GM12878 (cell line): ENCODE results near the gene SLC1A1. TPM values are rescaled to one million over a fixed set of nuclear protein-coding genes. Genes with fewer than 3 reads are reported as not detected.

Experiments
- BRCA1 ChIP-seq: IDR thresholded peaks from 2 replicates; pipeline ENCODE4 v1.6.1; 2011; ENCODE audit warnings: low read depth, low read length, improper control_type of control experiment
- CBX5 ChIP-seq: sonication (generic); IDR thresholded peaks from 2 replicates; pipeline ENCODE4 v1.6.1; 2016; ENCODE audit warnings: low read depth, moderate library complexity, mild to moderate bottlenecking, inconsistent platforms
- E2F8 ChIP-seq: fragments of 450-650 bp; IDR thresholded peaks from 2 replicates; pipeline ENCODE4 v1.6.1; 2018; ENCODE audit warnings: mild to moderate bottlenecking, low read depth, moderate library complexity; ENCODE audit not compliant: partially characterized antibody
- EGR1 ChIP-seq, 2 experiments: IDR thresholded peaks; 1 replicate in 1 of 2; 2 replicates in 1 of 2; pipeline ENCODE4 v1.6.1; 2011 to 2012; ENCODE audit warnings: low read depth in 2 of 2, low read length in 2 of 2, borderline replicate concordance in 1 of 2, mild to moderate bottlenecking in 1 of 2, moderate library complexity in 1 of 2
- IKZF1 ChIP-seq: fragments of 450-650 bp; conservative IDR thresholded peaks from 2 replicates; pipeline ENCODE4 v1.6.1; 2017; ENCODE audit warnings: antibody characterized with exemption, mild to moderate bottlenecking
- KDM1A ChIP-seq: fragments of 200-600 bp; sonication (generic); IDR thresholded peaks from 2 replicates; pipeline ENCODE4 v1.6.1; 2016; ENCODE audit warnings: borderline replicate concordance
- KLF5 ChIP-seq: fragments of 450-650 bp; IDR thresholded peaks from 2 replicates; pipeline ENCODE4 v1.6.1; 2014; ENCODE audit warnings: mild to moderate bottlenecking; ENCODE audit not compliant: partially characterized antibody
- NFYB ChIP-seq: IDR thresholded peaks from 2 replicates; pipeline ENCODE4 v1.6.1; 2011; ENCODE audit warnings: low read depth, mild to moderate bottlenecking, low read length, improper control_type of control experiment, moderate library complexity; ENCODE audit not compliant: insufficient read depth
- NR2C1 ChIP-seq: fragments of 450-650 bp; IDR thresholded peaks from 2 replicates; pipeline ENCODE4 v1.6.1; 2017; ENCODE audit warnings: antibody characterized with exemption, mild to moderate bottlenecking, moderate library complexity
- NR2C2 ChIP-seq: IDR thresholded peaks from 2 replicates; pipeline ENCODE4 v1.6.1; 2011; ENCODE audit warnings: borderline replicate concordance, low read depth; ENCODE audit not compliant: control insufficient read depth, insufficient read length
- PAX5 ChIP-seq: IDR thresholded peaks from 2 replicates; pipeline ENCODE4 v1.6.1; 2011; ENCODE audit warnings: low read depth, low read length, borderline replicate concordance
- PKNOX1 ChIP-seq: fragments of 450-650 bp; IDR thresholded peaks from 2 replicates; pipeline ENCODE4 v1.6.1; 2016; ENCODE audit warnings: mild to moderate bottlenecking
- POLR2AphosphoS5 ChIP-seq: IDR thresholded peaks from 2 replicates; pipeline ENCODE4 v1.6.1; 2011; ENCODE audit warnings: mild to moderate bottlenecking, low read length, inconsistent platforms
- RB1 ChIP-seq: fragments of 450-650 bp; formaldehyde crosslinking; IDR thresholded peaks from 2 replicates; pipeline ENCODE4 v1.6.1; 2017; ENCODE audit warnings: mild to moderate bottlenecking, borderline replicate concordance
- SKIL ChIP-seq: fragments of 450-650 bp; IDR thresholded peaks from 2 replicates; pipeline ENCODE4 v1.6.1; 2017; ENCODE audit warnings: mild to moderate bottlenecking, low read depth, inconsistent platforms; ENCODE audit not compliant: poor library complexity, severe bottlenecking
- SMC3 ChIP-seq: IDR thresholded peaks from 2 replicates; pipeline ENCODE4 v1.6.1; 2011; ENCODE audit warnings: low read length, improper control_type of control experiment, borderline replicate concordance
- ZBTB4 ChIP-seq: fragments of 450-650 bp; formaldehyde crosslinking; IDR thresholded peaks from 2 replicates; pipeline ENCODE4 v1.4.0; 2022; ENCODE audit warnings: mild to moderate bottlenecking, moderate library complexity
- polyA plus RNA-seq, 11 experiments: library from polyadenylated mRNA; depleted of rRNA in 4 of 11; unstranded in 6 of 11; stranded (reverse) in 5 of 11; fragments of >200 nt; fragmentation: Nextera tagmentation in 4 of 11; fragmentation: Illumina TruSeq in 1 of 11; extraction: Ambion mirVana in 4 of 11; extraction: Trizol in 1 of 11; gene quantifications; 1 replicate in 1 of 11; 2 replicates in 10 of 11; pipeline versions ENCODE4 v1.2.1 to v1.2.3, GENCODE V29; 2011 to 2016; ENCODE audit warnings: inconsistent platforms in 2 of 11, missing spikeins in 2 of 11, low read depth in 1 of 11
- total RNA-seq, 4 experiments: library from RNA; depleted of rRNA in 3 of 4; stranded (reverse); fragments of >200 nt in 3 of 4; fragmentation: Illumina TruSeq in 1 of 4; extraction: Trizol in 1 of 4; gene quantifications; 2 replicates each; pipeline versions ENCODE4 v1.2.1 to v1.2.3, GENCODE V29; 2013 to 2021
- TF ChIP-seq, protein P1 (sequence below): IDR thresholded peaks from 2 replicates; pipeline ENCODE4 v1.6.1; 2012; ENCODE audit warnings: low read depth, low read length, improper control_type of control experiment

The SLC1A1 gene
- total and polyA plus RNA-seq, 10 of the 15 experiments (the other 5 are each of a cell fraction or from before 2014, with no cell fraction given) = 4.2 to 24.9 (median 18.3) TPM

DNA sequence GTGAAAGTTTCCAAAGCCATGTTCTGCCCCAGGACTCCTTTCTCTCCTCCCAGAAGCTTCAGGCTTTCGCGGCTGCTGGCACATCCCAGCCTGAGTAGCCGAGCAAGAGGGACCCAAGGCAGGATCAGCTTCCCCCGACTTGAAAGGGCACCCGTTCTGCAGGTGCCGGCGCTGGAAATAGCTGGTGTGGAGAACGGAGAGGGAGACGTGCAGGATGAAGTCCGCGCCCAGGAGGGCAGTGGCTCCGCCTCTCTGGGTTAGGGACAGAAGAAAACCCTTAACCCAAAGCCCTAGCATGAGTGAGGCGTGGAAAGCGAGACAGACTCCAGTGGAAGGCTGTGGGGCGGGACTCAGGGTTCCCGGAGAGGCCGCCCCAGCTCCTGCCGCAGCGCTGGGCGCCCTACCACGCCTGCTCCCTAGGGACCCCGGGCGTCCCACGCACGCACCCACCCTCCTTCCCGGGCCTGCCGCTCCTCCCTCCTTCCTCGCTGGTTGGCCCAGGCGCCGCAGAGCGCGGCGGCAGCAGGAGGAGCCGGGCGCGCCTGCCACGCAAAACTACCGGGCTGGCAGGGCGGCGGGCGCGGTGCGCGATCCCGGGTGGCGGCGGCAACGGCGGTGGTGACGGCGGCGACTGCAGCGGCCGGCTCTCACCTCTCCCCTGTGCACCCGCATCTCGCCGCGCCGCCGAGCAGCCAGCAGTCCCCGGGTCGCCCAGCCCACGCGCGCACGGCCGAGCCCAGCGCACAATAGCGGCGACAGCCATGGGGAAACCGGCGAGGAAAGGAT is at the start of gene SLC1A1 (continued):
- TF ChIP-seq, protein P1, sequence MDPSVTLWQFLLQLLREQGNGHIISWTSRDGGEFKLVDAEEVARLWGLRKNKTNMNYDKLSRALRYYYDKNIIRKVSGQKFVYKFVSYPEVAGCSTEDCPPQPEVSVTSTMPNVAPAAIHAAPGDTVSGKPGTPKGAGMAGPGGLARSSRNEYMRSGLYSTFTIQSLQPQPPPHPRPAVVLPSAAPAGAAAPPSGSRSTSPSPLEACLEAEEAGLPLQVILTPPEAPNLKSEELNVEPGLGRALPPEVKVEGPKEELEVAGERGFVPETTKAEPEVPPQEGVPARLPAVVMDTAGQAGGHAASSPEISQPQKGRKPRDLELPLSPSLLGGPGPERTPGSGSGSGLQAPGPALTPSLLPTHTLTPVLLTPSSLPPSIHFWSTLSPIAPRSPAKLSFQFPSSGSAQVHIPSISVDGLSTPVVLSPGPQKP = no peak
- TF ChIP-seq KLF5 (peak; percentile 27), SMC3 (peak; percentile 7; the same call in 1 of the 2 replicates), SKIL (no peak), CBX5 (no peak), PKNOX1 (0 out of 2 replicates have a peak, but pooled peaks have one; percentile 12), EGR1 (IDR thresholded peaks at IDR 0.05; ENCODE audit: borderline replicate concordance in 1 of 2, low read depth in 2 of 2, low read length in 2 of 2) (peak in 1 of 2 experiments; percentile 76; a peak in 2 of 3 replicates), ZBTB4 (no peak), IKZF1 (peak; percentile 93), KDM1A (no peak), BRCA1 (no peak), RB1 (peak; percentile 48; the same call in 1 of the 2 replicates), NR2C2 (no peak), PAX5 (no peak), NFYB (no peak), POLR2AphosphoS5 (peak; percentile 58; the same call in 1 of the 2 replicates), E2F8 (no peak), NR2C1 (0 out of 2 replicates have a peak, but pooled peaks have one; percentile 14)
